Stimulated activated CD4-positive, alpha-beta T cell treated with anti-CD3 and anti-CD28 coated beads, Interleukin-15, amount 100 ng/mL, for 1 hour (primary cell): Measurements from ENCODE around the gene TBC1D2B.

Experiments
- DNase-seq, 2 donors: peaks; one replicate each; pipeline ENCODE4 v3.0.0-alpha.2; 2020; ENCODE audit warnings: low read depth in 1 of 2, low spot score in 1 of 2

The TBC1D2B gene

DNA sequence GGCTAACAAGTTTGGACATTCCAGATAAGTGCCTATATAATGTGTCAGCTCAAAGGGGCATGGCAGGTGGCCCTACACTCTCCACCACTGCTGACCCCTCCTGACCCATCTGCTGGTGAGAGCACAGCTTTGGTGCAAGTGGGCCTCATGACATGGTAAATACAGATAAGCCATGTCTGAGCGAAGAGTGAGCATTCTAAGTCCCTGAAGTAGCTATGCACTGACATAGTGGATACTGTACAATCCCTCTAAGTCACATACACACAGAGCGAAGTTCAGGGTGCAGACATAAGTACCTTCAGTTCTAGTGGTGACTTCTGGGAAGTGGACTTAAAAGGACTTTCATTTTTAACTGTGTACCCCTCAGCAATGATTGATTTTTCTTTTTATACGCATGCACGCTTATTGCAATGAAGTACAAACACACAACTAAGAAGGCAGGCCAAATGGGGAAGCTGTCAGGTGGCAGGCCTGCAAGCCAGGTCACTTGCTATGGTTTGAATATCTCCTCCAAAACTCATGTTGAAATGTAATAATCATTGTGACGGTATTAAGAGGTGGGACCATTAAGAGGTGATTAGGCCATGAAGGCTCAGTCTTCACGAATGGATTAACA is 41.5 kb downstream of the TBC1D2B start:
- no peak for DNase-seq

GRCh38 chr15:78035321-78035751 is 42.2 kb downstream of the TBC1D2B start:
- no peak for DNase-seq

- DNase-seq = peak; percentile 51 to 56
Measured at GRCh38 chr15:78034495-78035191, 42.9 kb downstream of the TBC1D2B start.

DNA sequence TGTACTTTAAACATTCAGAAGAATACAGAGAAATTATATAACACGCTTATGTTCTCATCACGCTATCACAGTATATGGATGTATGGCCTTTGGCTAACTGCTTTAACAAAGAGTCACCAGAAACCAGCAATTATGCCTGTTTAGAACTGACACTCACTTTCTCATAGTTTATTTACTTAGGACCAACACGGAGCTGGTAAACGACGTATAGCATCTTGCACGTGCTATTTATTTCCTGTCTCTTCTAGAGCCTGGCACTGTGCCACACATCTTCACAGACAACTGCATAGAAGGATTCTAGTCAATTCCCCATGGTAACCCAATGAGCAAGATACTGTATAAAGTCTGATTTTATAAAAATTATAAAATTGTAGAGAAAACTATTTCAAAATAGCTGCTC is 43.6 kb downstream of the TBC1D2B start:
- DNase-seq = no peak

DNA sequence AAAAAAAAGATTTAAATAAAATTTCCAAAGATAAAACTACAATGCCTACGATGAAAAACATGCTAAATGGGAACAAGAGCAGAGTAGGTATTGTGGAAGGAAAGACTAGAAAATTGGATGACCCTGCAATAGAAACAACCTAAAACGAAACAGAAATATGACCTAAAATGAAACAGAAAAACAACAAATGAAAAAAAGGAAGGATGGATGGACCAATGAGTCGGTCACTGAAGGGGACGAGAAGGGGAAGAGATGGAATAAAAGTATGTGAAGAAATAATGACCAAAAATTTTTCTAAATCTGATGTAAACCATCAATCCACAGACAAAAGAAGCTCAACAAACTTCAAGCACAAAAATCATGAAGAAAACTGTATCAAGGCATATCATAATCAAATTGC is 44.8 kb downstream of the TBC1D2B start:
- no peak for DNase-seq

- no peak for DNase-seq
Measured at GRCh38 chr15:78024883-78025282, 52.6 kb downstream of the TBC1D2B start.

DNA sequence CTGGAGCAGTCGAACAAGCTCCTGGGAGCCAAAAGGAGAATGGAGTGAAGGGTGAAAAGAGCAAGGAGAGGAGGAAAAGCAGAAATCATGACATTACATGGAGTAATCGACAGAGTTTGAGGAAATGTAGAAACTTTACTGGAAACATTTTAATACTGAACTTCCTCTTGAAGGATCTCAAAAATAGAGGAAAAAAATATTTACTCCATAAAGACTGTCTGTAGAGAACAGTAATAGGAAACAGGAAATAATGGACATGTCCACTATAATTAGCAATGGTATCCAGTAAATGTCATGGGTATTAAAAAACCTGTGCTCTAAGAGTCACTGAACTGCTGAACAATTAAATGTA is 53.0 kb downstream of the TBC1D2B start:
- no peak for DNase-seq

- no peak for DNase-seq
Measured at GRCh38 chr15:78023865-78024518, 53.5 kb downstream of the TBC1D2B start.

GRCh38 chr15:78023081-78023665 is 54.3 kb downstream of the TBC1D2B start:
- DNase-seq = no peak

DNA sequence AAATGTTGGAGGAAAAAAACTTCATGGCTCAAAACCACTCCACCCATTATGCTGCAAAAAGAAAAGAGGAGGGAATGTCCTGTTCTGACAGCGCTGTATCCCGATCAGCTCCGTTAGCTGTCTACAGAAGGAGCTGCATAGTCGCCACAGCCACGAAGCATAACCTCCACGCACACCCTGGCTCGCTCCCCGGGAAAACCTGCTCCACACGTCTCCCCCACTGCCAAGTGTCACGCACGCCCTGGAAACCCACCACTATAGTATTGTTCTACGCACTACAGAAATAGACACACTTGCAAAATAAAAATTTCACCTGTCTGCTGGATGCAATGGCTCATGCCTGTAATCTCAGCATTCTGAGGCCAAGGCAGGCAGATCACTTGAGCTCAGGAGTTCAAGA is 55.8 kb downstream of the TBC1D2B start:
- no peak for DNase-seq

DNA sequence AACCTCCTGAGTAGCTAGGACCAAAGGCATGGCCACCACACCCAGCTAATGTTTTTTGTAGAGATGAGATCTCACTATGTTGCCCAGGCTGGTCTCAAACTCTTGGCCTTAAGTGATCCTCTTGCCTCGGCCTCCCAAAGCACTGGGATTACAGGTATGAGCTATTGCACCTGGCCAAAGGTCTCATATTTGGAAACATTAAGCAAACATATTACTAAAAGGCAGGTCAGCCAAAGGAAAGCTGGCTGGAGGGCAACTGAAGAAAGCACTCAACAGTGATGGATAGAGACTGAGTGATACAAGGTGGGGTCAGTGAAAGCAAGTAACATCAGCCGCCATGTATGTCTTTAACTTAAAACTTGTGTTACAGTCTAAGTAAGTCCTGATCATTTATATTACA is 57.5 kb downstream of the TBC1D2B start:
- no peak for DNase-seq

DNA sequence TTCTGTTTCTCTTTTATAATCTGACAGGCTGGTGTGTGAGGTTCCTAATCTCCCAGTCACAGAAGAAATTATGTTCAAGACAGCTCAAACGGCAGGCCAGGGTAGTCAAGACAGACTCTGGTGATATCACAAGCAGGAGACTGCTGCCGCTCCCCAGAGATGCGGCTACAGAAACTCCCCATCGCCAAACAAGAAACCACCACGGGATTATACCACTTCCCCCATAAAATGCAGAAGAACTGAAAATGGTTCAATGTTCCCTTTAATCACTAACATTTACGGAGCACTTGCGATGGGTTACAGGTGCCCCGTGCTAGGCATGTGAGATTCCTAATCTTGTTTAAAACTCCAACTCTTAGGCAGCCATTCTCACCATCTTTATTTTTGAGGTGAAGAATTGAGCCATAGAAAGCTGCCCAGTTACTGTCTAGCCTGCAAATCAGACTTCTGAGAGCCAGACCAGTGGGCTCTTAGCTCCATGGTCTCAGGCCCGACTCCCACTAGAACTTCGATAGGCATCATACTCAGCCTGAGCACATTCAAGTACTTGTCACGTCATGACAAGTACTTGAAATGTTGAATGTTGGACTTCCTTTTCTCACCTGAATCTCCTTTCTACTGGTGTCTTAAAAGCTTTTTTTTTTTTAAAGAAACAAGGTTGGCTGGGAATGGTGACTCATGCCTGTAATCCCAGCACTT is 58.4 kb downstream of the TBC1D2B start:
- no peak for DNase-seq

DNA sequence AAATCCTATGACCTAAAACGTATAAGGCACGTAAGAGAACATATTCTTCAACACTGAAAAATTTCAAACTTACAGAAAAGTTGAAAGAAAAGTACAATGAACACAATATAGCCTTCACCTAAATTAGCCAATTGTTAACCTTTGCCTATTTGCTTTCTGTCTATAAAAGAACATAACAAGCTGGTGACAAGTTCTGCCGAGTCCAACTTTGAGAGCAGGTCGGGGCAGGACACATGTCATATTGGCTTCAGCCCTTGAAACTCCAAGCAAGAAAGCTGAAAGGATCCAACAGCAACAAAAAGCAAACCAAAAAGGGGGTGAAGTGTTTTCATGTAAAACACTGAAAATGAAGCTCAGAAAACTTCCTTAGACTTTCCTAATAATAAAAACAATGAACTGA is 59.1 kb downstream of the TBC1D2B start:
- no peak for DNase-seq

- no peak for DNase-seq
Measured at GRCh38 chr15:78016860-78017259, 60.7 kb downstream of the TBC1D2B start.

DNA sequence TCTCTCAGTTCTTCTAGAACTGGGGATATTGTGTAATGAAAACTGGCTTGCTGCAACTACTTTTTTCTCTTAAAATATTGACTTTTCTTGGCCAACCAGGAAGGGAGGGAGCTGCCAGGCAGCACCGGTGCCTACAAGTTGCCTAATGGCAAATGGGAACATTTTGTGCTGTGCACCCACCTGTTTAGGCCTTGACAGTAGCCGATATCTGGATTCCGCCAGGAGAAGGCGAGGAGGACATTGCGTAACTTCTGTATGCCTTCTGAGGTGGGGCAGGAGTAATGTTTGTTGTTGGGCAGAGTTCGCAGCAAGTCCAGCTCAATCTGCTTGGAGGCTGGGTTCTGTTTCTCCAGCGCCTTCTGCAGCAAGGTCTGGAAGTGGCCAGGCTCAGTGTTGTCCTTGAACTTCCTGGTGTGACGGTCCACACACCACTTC is 64.9 kb downstream of the TBC1D2B start:
- DNase-seq = no peak

DNA sequence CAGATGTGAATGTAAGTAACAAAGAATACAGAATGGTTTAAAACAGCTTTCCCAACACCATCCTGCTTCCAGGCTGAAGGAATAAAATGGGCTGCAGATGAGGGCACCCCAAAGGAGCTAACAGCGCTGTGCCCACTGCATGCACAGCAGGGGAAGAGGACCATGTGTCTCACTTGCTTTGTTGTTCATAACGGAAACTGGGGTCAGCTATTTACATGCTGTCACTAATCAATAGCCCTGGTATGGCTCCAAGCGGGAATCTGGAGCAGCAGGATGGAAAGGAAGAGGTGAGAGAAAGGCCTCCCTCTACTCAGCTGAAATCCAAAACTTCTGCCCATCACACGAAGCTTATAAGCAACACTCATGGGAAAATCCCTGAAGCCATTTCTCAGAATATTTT is 67.4 kb downstream of the TBC1D2B start:
- DNase-seq = no peak

GRCh38 chr15:78007964-78008886 is 69.3 kb downstream of the TBC1D2B start:
- DNase-seq = no peak

DNA sequence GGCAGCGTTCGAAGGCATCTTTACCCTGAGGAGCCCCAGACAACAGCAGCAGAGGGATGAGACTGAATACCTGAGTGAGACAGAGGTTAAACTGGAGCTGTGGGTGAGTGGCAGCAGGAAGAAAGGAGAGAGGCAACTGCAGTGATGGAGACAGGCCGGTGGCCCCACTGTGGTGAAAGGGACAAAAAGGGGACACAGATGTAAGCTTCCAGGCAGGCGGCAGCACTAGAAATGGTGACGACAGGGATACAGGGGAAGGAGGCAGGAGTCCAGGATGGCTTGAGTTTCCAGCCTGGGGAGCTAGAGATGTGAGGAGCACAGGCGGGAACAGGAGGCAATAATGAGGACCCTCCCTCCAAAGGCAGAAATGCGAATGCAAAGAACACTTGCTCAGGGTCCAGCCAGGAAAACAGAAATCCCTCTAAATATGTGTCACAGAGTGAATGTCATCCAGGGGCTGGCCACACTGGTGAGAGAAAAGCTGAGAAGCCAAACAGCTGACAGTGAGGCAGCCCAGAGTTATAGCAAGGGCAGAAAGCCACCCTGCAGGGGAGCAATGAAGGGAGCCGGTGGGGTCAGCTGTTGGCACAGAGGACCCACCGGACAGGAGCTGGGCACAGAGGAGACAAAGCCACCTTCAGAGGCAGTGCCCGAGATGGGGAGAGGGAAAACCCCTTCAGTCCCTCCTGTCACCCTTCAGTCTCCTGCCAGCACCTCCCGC is 70.1 kb downstream of the TBC1D2B start:
- no peak for DNase-seq

GRCh38 chr15:78006567-78007205 is 70.8 kb downstream of the TBC1D2B start:
- DNase-seq = no peak
